Measurements from ENCODE around the gene NPY2R. TPM values are rescaled to one million over a fixed set of nuclear protein-coding genes. Genes with fewer than 3 reads are reported as not detected.

The NPY2R gene
- total and polyA plus RNA-seq, 3 donors from 2014 or later: 0.58 to 3.3 (median 1.0) TPM

DNA sequence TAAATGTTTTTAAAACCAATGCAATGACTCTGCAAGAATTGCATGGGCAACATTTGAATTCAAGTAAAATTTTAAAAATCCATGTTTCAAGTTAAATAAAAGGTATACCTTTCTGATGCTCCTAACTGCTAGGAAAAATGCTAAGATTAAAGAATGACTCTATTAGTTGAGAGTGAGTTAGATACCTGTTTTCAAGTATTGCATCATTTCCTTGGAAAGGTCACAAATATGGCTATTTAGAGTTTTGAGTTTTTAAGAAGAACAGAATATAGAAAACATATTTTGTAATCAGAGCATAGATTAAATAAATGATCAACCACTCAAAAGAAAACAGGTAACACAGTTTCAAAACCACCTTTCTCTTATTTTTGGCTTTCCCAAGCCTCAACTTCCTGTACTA is 18.3 kb upstream of the NPY2R start:
- H3K9me3 ChIP-seq: no peaks in the 10 kb centered on the region
- intact Hi-C loops (cut with DNase I; ENCODE audit: low total_unique reads): no loop called here
- DNase-seq: no peak
- H3K27ac ChIP-seq: no peak overlapping the region
- no peak overlapping the region for H3K4me3 ChIP-seq
- H3K27me3 ChIP-seq: no peaks in the 10 kb centered on the region
- H3K4me1 ChIP-seq: no peaks in the 10 kb centered on the region
- H3K36me3 ChIP-seq (ENCODE audit: low read depth, missing control alignments): no peaks in the 10 kb centered on the region
- no peak for TF ChIP-seq POLR2A (IDR thresholded peaks at IDR 0.05)
- TF ChIP-seq, protein P1, sequence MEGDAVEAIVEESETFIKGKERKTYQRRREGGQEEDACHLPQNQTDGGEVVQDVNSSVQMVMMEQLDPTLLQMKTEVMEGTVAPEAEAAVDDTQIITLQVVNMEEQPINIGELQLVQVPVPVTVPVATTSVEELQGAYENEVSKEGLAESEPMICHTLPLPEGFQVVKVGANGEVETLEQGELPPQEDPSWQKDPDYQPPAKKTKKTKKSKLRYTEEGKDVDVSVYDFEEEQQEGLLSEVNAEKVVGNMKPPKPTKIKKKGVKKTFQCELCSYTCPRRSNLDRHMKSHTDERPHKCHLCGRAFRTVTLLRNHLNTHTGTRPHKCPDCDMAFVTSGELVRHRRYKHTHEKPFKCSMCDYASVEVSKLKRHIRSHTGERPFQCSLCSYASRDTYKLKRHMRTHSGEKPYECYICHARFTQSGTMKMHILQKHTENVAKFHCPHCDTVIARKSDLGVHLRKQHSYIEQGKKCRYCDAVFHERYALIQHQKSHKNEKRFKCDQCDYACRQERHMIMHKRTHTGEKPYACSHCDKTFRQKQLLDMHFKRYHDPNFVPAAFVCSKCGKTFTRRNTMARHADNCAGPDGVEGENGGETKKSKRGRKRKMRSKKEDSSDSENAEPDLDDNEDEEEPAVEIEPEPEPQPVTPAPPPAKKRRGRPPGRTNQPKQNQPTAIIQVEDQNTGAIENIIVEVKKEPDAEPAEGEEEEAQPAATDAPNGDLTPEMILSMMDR (IDR thresholded peaks at IDR 0.05): no peak

DNA sequence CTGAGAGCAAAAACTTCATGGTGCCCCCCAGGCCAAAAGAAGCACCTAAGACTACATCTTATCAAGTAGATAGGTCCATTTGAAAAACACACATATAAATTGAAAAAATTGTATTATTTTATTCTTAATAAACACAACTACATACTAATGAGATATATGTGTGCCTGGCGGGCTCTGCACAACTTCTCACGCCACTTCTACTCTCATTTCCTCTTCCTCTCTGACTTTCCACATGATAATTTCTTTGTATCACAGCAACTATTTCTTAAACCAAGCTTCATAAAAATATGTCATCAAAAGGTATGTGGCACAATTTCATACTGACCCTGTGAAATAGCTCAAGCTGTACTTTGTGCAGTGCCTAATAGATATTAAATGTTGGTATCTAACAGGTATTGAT is 10.7 kb upstream of the NPY2R start:
- H3K9me3 ChIP-seq: no peaks in the 10 kb centered on the region
- H3K4me1 ChIP-seq: no peaks in the 10 kb centered on the region
- no peaks in the 10 kb centered on the region for H3K36me3 ChIP-seq (ENCODE audit: low read depth, missing control alignments)
- H3K27ac ChIP-seq: no peak overlapping the region
- no peak for DNase-seq
- TF ChIP-seq, protein P1 (IDR thresholded peaks at IDR 0.05): no peak
- no peak for TF ChIP-seq POLR2A (IDR thresholded peaks at IDR 0.05)
- WGBS, 2 donors: 94% methylated on average over 2 of the region's 2 CpGs
- intact Hi-C loops (cut with DNase I; ENCODE audit: low total_unique reads): no loop called here
- H3K4me3 ChIP-seq: no peak overlapping the region
- H3K27me3 ChIP-seq: no peaks in the 10 kb centered on the region

DNA sequence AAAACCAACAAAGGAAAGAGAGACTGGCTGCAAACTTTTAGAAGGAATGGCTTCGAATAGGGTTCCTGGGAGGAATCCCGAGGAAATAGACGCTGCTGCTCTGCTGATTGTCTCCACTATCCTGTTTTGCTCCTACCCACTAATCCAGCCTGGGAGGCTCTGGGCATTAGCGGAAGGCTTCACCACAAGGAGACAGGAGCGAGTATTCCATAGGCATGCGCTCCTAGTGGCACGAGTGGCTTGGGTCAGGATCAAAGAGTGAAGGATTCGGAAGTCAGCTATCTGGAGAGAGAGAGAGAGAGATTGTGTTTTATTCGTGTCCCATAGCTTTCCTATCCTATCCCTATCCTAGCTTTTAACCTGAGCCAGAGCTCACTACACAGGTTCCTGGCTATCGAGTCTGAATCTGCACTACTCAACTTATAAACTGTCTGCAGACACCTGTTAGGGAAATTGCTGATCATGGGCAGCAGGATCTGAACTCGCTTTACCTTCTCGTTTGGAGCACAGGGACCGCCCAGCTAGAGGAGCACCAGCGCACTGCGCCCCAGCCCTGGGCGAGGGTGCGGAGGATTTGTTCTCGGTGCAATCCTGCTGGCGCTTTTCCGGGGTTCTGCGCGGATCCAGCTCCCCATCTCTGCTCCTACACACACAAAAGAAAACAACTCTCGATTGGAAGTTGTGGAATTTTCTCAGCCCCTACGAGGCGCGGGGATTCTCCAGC is 740 bp upstream of the NPY2R start:
- Histone ChIP-seq H3K4me3 (peak overlapping the region; percentile 55 to 72), H3K27ac (peak overlapping the region in 1 of 2 donors; percentile 13), H3K4me1 (no peaks in the 10 kb centered on the region), H3K36me3 (ENCODE audit: low read depth, missing control alignments) (no peaks in the 10 kb centered on the region), H3K9me3 (no peaks in the 10 kb centered on the region), H3K27me3 (no peaks in the 10 kb centered on the region)
- intact Hi-C loops (cut with DNase I; ENCODE audit: low total_unique reads): no loop called here
- 1 to 2% methylated on average over 26 of the region's 26 CpGs for WGBS, 2 donors
- TF ChIP-seq, protein P1 (IDR thresholded peaks at IDR 0.05): no peak
- peak; percentile 76 for DNase-seq

DNA sequence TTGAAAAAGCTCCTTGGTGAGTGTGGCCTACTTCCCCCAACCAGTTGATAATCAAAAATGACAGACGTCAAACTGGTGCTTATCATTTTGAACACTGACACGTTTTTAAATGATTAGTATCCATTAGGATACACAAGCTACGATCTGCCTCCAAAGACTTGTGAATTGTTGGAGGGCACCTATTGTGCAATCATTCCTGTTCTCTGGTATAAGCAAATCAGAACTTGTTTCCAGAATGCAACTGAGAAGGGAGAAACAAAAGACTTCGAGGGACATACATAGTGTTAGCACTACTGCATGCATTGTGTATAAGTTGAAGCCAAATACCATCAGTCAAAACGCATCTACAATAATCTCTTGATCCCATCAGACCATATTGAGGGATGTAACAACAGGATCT is 11.6 kb downstream of the NPY2R start:
- Histone ChIP-seq H3K27ac (no peak overlapping the region), H3K4me3 (no peak overlapping the region), H3K36me3 (ENCODE audit: low read depth, missing control alignments) (no peaks in the 10 kb centered on the region), H3K9me3 (no peaks in the 10 kb centered on the region), H3K27me3 (no peaks in the 10 kb centered on the region), H3K4me1 (no peaks in the 10 kb centered on the region)
- no peak for TF ChIP-seq POLR2A (IDR thresholded peaks at IDR 0.05)
- TF ChIP-seq, protein P1 (IDR thresholded peaks at IDR 0.05): no peak
- intact Hi-C loops (cut with DNase I; ENCODE audit: low total_unique reads): no loop called here
- no peak for DNase-seq
- WGBS, 2 donors: 84 to 86% methylated on average over 5 of the region's 5 CpGs

DNA sequence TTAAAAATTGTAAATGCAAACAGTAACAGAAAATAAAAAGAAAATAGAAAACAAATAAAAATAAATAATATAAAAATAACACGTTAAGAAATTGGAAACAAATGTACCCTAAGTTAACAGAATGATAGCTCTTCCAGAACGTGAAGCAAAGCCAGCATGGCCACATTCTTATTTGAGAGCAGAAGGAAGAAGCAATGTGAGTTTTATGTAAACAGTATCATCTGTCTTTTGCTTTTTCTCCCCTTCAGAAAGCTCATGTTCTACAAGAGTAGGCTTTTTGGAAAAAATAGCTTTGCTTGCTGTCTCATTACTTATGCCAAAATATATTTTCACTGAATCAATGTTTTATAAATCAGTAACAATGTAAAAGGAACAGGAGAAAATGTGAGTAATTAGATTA is 18.7 kb downstream of the NPY2R start:
- no peaks in the 10 kb centered on the region for H3K27me3 ChIP-seq
- WGBS, 2 donors: 24% methylated on average over 2 of the region's 2 CpGs
- no peak overlapping the region for H3K27ac ChIP-seq
- TF ChIP-seq POLR2A (IDR thresholded peaks at IDR 0.05): no peak
- DNase-seq: no peak
- no peak overlapping the region for H3K4me3 ChIP-seq
- H3K36me3 ChIP-seq (ENCODE audit: low read depth, missing control alignments): no peaks in the 10 kb centered on the region
- intact Hi-C loops (cut with DNase I; ENCODE audit: low total_unique reads): no loop called here
- H3K4me1 ChIP-seq: no peaks in the 10 kb centered on the region
- no peaks in the 10 kb centered on the region for H3K9me3 ChIP-seq
